Activated CD8-positive, alpha-beta T cell treated with anti-CD3 and anti-CD28 coated beads, Interleukin-2, amount 10 ng/mL, durations not matched to agents 7 days and 5 days (primary cell): ENCODE data around the gene B3GAT1. TPM values are rescaled to one million over a fixed set of nuclear protein-coding genes. Genes with fewer than 3 reads are reported as not detected.

Experiments
- ATAC-seq: fragments of 150-1000 bp; cut with Tn5 transposase; one replicate; pipeline ENCODE4 v1.10.0; 2021; ENCODE audit warnings: moderate library complexity
- CTCF ChIA-PET: fragments of 350-600 bp; sonication (Branson Sonifier 250); formaldehyde crosslinking; loops from one replicate; lab custom pipeline; 2021; ENCODE audit warnings: antibody characterized with exemption; lab: Charles Lee
- POLR2A ChIA-PET: fragments of 350-600 bp; sonication (Branson Sonifier 250); formaldehyde crosslinking; loops from one replicate; lab custom pipeline; 2021; ENCODE audit warnings: antibody characterized with exemption; lab: Charles Lee
- DNase-seq: peaks from one replicate; pipeline ENCODE4 v3.0.0-alpha.2; 2020
- H3K27ac Mint-ChIP-seq: one replicate; pipeline ENCODE4 v1.8.0; 2021; ENCODE audit warnings: mild to moderate bottlenecking, mixed read lengths
- H3K27me3 Mint-ChIP-seq: one replicate; pipeline ENCODE4 v1.8.0; 2021; ENCODE audit warnings: low read depth, mixed read lengths
- H3K36me3 Mint-ChIP-seq: one replicate; pipeline ENCODE4 v1.8.0; 2021; ENCODE audit warnings: low read depth, mixed read lengths
- H3K4me1 Mint-ChIP-seq: one replicate; pipeline ENCODE4 v1.8.0; 2021; ENCODE audit warnings: low read depth, mixed read lengths
- H3K4me3 Mint-ChIP-seq: one replicate; pipeline ENCODE4 v1.8.0; 2021; ENCODE audit warnings: mild to moderate bottlenecking, mixed read lengths
- H3K9me3 Mint-ChIP-seq: one replicate; pipeline ENCODE4 v1.8.0; 2022; ENCODE audit warnings: mixed read lengths; ENCODE audit not compliant: insufficient read depth
- total RNA-seq, 2 experiments: library from RNA; stranded (reverse); gene quantifications; one replicate each; pipeline ENCODE4 v1.2.3, GENCODE V29; 2021

B3GAT1 gene
- total RNA-seq, 2 experiments from 2014 or later, result 0.13 to 0.31 TPM

DNA sequence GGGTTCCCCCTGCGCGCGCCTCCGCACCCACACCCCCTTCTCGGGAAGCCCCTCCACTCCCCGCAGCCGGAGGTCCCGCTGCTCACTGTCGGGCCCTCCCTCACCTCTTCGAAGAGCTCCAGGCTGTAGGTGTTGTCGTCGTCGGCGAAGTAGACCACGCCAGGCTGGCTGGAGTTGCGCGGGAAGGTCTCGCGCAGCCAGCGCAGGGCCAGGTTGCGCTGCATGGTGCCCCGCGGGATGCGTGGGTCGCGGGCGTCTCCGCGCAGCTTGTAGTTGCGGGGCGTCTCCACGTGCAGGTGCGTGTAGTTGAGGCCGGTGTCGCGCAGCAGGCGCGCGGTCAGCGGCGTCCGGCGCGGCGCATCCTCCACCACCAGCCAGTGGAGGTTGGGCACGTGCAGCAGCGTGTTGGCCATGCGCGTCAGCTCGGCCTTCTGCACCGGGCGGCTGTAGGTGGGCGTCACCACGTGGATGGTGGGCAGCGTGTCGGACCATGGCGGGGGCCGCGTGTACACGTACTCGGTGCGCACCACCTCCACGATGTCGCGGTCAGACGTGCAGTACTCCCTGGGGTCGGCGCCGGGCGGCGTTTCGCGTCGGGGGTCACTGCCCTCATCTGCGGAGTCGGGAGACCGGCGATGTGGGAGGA, 28.3 kb downstream of the B3GAT1 start:
- Mint-ChIP-seq H3K27me3 (peaks cover 11% of the 10 kb centered on the region), H3K36me3 (no peaks in the 10 kb centered on the region), H3K4me3 (no peak overlapping the region), H3K4me1 (peaks cover 18% of the 10 kb centered on the region), H3K9me3 (no peaks in the 10 kb centered on the region), H3K27ac (no peak overlapping the region)
- ChIA-PET CTCF (no interaction called here), POLR2A (no interaction called here)
- DNase-seq, result no peak
- no peak for ATAC-seq

DNA sequence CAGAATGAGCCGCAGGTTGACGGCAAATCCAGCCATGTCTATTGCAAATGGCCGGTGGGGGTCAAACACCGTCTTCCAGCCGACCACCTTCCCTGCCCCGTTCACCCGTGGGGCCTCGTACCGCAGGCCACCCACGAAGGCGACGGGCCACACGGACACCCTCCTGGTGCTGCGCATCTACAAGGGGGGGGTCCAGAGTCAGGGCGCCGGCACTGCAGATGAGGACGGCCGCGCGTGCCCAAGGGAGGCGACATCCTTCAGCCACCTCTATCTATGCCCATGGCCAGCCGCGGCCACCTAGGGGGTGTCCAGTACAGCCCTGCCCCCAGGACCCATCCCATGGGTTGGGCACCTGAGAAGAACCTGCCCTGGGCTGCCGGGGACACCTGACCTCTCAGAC, 29.2 kb downstream of the B3GAT1 start:
- CTCF ChIA-PET, result no interaction called here
- no peaks in the 10 kb centered on the region for H3K9me3 Mint-ChIP-seq
- DNase-seq, result no peak
- H3K4me3 Mint-ChIP-seq, result no peak overlapping the region
- no peaks in the 10 kb centered on the region for H3K36me3 Mint-ChIP-seq
- ATAC-seq, result no peak
- H3K4me1 Mint-ChIP-seq, result peaks cover 18% of the 10 kb centered on the region
- H3K27ac Mint-ChIP-seq, result no peak overlapping the region
- peaks cover 7% of the 10 kb centered on the region for H3K27me3 Mint-ChIP-seq
- POLR2A ChIA-PET, result no interaction called here

GRCh38 chr11:134382257-134382656, 29.8 kb downstream of the B3GAT1 start:
- peaks cover 15% of the 10 kb centered on the region for H3K4me1 Mint-ChIP-seq
- no peak overlapping the region for H3K27ac Mint-ChIP-seq
- ATAC-seq (no peak), DNase-seq (no peak)
- CTCF ChIA-PET, result no interaction called here
- POLR2A ChIA-PET, result no interaction called here
- H3K36me3 Mint-ChIP-seq, result no peaks in the 10 kb centered on the region
- H3K9me3 Mint-ChIP-seq, result no peaks in the 10 kb centered on the region
- H3K27me3 Mint-ChIP-seq, result peaks cover 7% of the 10 kb centered on the region
- H3K4me3 Mint-ChIP-seq, result no peak overlapping the region

GRCh38 chr11:134380785-134381184, 31.3 kb downstream of the B3GAT1 start:
- H3K9me3 Mint-ChIP-seq, result no peaks in the 10 kb centered on the region
- H3K4me3 Mint-ChIP-seq, result no peak overlapping the region
- POLR2A ChIA-PET, result no interaction called here
- DNase-seq, result no peak
- CTCF ChIA-PET, result no interaction called here
- peaks cover under 1% of the 10 kb centered on the region for H3K4me1 Mint-ChIP-seq
- ATAC-seq, result no peak
- H3K27ac Mint-ChIP-seq, result no peak overlapping the region
- no peaks in the 10 kb centered on the region for H3K36me3 Mint-ChIP-seq
- peaks cover 6% of the 10 kb centered on the region for H3K27me3 Mint-ChIP-seq

DNA sequence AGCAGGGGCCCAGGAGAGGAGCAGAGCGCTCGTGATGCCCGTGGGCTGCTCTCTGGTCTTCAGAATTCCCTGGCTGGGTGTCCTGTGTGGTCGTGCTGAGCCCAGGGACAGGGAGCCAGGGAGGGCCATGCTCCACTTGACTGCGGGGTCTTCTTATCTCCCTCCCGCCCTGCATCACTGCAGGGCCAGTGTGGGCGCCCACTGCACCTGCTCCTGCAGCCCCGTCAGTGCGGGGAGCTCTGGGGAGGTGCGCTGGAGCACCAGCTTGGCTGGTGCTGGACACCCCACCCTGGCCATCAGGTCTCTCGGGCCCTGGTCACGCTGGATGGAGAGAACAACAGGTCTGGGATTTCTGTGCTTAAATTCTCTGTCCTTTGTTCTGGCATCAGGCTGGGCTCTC, 31.8 kb downstream of the B3GAT1 start:
- DNase-seq, result no peak
- Mint-ChIP-seq H3K27ac (no peak overlapping the region), H3K36me3 (no peaks in the 10 kb centered on the region), H3K9me3 (no peaks in the 10 kb centered on the region), H3K4me1 (no peaks in the 10 kb centered on the region), H3K27me3 (peaks cover 4% of the 10 kb centered on the region), H3K4me3 (no peak overlapping the region)
- CTCF ChIA-PET, result no interaction called here
- no peak for ATAC-seq
- POLR2A ChIA-PET, result no interaction called here

DNA sequence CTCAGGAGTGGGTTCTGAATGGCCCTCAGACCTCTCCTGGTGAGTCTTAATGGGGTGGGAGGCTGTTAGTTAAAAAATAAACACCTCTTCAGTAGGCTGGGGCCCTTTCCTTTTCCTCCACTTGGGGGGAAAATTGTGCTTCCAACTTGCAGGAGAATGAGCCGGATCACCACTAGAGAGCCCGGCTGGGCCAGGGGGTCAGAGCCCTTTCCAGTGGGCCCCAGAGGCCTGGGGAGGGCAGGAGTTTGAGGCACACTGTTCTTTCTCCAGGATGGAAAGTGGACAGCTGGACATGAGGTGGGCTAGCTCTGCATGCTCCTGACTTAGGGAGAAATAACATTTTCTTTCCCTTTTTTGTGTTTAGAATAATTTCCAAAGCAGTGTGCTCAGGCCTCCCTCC, 32.8 kb downstream of the B3GAT1 start:
- Mint-ChIP-seq H3K9me3 (no peaks in the 10 kb centered on the region), H3K27ac (no peak overlapping the region), H3K4me3 (no peak overlapping the region), H3K4me1 (no peaks in the 10 kb centered on the region), H3K36me3 (no peaks in the 10 kb centered on the region), H3K27me3 (no peaks in the 10 kb centered on the region)
- ATAC-seq (no peak), DNase-seq (no peak)
- CTCF ChIA-PET, result no interaction called here
- POLR2A ChIA-PET, result interaction anchor here (1.6 kb wide), 1 partner anchor 155 kb away, joined by 3 read pairs; the partner anchor contains the start of genes NCAPD3 and VPS26B

DNA sequence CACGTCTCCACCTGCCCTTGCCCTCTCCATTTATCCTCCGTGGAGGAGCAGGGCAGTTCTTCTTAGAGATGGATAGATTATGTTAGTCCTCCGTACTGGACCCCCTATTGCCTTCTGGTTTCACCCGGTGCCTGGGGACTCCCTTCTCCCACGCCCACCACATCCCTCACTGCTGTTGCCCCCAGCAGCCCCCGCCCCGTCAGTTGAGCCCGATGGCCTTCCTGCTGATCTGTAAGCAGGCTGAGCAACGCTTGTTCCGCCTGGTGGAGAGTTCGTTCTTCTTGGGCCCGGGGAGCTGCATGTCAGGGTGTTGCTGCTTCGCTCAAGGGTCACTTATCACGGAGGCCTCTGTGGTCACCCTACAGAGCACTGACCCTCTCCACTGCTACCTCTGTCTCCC, 34.2 kb downstream of the B3GAT1 start:
- H3K36me3 Mint-ChIP-seq, result no peaks in the 10 kb centered on the region
- no peak for DNase-seq
- H3K9me3 Mint-ChIP-seq, result no peaks in the 10 kb centered on the region
- no peak overlapping the region for H3K4me3 Mint-ChIP-seq
- H3K27ac Mint-ChIP-seq, result no peak overlapping the region
- ChIA-PET POLR2A (interaction anchor here (1.6 kb wide), 1 partner anchor 154 kb away, joined by 3 read pairs; the partner anchor contains the start of genes NCAPD3 and VPS26B), CTCF (no interaction called here)
- ATAC-seq, result no peak
- H3K4me1 Mint-ChIP-seq, result no peaks in the 10 kb centered on the region
- no peaks in the 10 kb centered on the region for H3K27me3 Mint-ChIP-seq

DNA sequence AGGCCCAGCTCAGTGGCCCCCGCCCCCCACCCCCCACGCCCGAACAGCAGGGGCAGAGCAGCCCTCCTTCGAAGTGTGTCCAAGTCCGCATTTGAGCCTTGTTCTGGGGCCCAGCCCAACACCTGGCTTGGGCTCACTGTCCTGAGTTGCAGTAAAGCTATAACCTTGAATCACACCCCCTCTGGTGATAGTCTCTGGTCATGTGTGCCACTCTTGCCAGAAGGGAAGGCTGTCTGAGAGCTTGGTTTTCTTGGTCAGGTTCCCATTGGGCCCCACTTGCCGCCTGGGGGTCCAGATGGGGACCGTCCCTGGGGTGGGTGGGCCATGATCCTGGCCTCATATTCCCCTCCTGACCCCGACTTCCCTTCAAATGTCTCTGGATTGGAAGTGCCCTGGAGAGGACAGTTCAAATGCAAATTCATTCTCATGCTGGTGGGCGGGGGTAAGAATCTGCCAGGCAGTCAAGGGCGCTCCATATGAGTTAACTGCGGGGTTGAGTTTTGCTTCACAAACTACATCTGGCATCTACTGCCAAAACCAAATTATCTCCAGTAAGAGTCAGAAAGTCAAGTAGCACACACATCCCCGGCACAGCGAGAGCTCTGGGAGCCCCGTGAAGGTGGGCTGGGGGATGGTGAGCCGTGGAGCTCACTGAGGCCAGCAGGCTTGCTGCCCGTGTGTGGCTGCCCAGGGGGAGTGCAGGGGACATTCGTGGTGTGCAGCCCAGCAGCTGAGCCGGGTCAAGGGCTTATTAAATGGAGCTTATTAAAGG, 35.7 kb downstream of the B3GAT1 start:
- CTCF ChIA-PET, result no interaction called here
- no peaks in the 10 kb centered on the region for H3K4me1 Mint-ChIP-seq
- H3K9me3 Mint-ChIP-seq, result no peaks in the 10 kb centered on the region
- H3K4me3 Mint-ChIP-seq, result no peak overlapping the region
- H3K27ac Mint-ChIP-seq, result no peak overlapping the region
- POLR2A ChIA-PET, result no interaction called here
- no peaks in the 10 kb centered on the region for H3K36me3 Mint-ChIP-seq
- DNase-seq, result no peak
- ATAC-seq, result no peak
- no peaks in the 10 kb centered on the region for H3K27me3 Mint-ChIP-seq

DNA sequence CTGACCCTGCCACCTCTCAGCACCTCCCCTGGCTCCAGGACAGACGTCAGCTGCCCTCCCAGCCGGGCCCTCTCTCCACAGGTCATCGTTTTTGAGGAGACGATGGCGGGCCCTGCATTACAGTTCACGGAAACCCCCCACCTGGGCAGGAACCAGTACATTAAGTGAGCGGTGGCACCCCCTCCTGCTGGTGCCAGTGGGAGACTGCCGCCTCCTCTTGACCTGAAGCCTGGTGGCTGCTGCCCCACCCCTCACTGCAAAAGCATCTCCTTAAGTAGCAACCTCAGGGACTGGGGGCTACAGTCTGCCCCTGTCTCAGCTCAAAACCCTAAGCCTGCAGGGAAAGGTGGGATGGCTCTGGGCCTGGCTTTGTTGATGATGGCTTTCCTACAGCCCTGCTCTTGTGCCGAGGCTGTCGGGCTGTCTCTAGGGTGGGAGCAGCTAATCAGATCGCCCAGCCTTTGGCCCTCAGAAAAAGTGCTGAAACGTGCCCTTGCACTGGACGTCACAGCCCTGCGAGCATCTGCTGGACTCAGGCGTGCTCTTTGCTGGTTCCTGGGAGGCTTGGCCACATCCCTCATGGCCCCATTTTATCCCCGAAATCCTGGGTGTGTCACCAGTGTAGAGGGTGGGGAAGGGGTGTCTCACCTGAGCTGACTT, 37.0 kb downstream of the B3GAT1 start:
- Mint-ChIP-seq H3K4me3 (no peak overlapping the region), H3K27me3 (no peaks in the 10 kb centered on the region), H3K9me3 (no peaks in the 10 kb centered on the region), H3K4me1 (no peaks in the 10 kb centered on the region), H3K27ac (no peak overlapping the region), H3K36me3 (no peaks in the 10 kb centered on the region)
- ChIA-PET POLR2A (no interaction called here), CTCF (no interaction called here)
- DNase-seq, result no peak
- ATAC-seq, result no peak

- no peak overlapping the region for H3K4me3 Mint-ChIP-seq
- H3K9me3 Mint-ChIP-seq, result no peaks in the 10 kb centered on the region
- no peaks in the 10 kb centered on the region for H3K27me3 Mint-ChIP-seq
- CTCF ChIA-PET, result no interaction called here
- DNase-seq (no peak), ATAC-seq (no peak)
- no peaks in the 10 kb centered on the region for H3K4me1 Mint-ChIP-seq
- H3K27ac Mint-ChIP-seq, result no peak overlapping the region
- no peaks in the 10 kb centered on the region for H3K36me3 Mint-ChIP-seq
- POLR2A ChIA-PET, result no interaction called here
Measured at GRCh38 chr11:134374171-134374570, 37.9 kb downstream of the B3GAT1 start.

- H3K4me1 Mint-ChIP-seq, result no peaks in the 10 kb centered on the region
- no peak overlapping the region for H3K27ac Mint-ChIP-seq
- no peaks in the 10 kb centered on the region for H3K9me3 Mint-ChIP-seq
- no peaks in the 10 kb centered on the region for H3K36me3 Mint-ChIP-seq
- DNase-seq (no peak), ATAC-seq (no peak)
- ChIA-PET POLR2A (no interaction called here), CTCF (no interaction called here)
- H3K4me3 Mint-ChIP-seq, result no peak overlapping the region
- H3K27me3 Mint-ChIP-seq, result no peaks in the 10 kb centered on the region
Measured at GRCh38 chr11:134373591-134374052, 38.4 kb downstream of the B3GAT1 start.

GRCh38 chr11:134372961-134373360, 39.1 kb downstream of the B3GAT1 start:
- POLR2A ChIA-PET, result no interaction called here
- Mint-ChIP-seq H3K27me3 (no peaks in the 10 kb centered on the region), H3K36me3 (no peaks in the 10 kb centered on the region), H3K27ac (no peak overlapping the region), H3K9me3 (no peaks in the 10 kb centered on the region), H3K4me3 (no peak overlapping the region), H3K4me1 (no peaks in the 10 kb centered on the region)
- DNase-seq (no peak), ATAC-seq (no peak)
- CTCF ChIA-PET, result no interaction called here
